GM19467 (cell line): ENCODE data around the gene C2CD4C.
"Not testable (repeated sequence)": the region's sequence is repeated elsewhere in the genome, so short reads cannot be mapped to it uniquely, and the experiment has no call there.

Source experiments
- ATAC-seq: cut with Tn5 transposase; IDR thresholded peaks from one replicate; pipeline ENCODE4 v1.9.1; 2021; ENCODE audit warnings: mild to moderate bottlenecking, moderate library complexity; ENCODE audit not compliant: unreplicated experiment

The C2CD4C gene

GRCh38 chr19:369256-369655, 39.7 kb downstream of the C2CD4C start:
- no peak for ATAC-seq

- ATAC-seq, result no peak
Measured at GRCh38 chr19:368630-369024, 40.3 kb downstream of the C2CD4C start.

- ATAC-seq, result no peak
Measured at GRCh38 chr19:367963-368629, 40.9 kb downstream of the C2CD4C start.

- no peak for ATAC-seq
Measured at GRCh38 chr19:367561-367960, 41.4 kb downstream of the C2CD4C start.

- ATAC-seq, result no peak
Measured at GRCh38 chr19:366951-367350, 42.0 kb downstream of the C2CD4C start.

- ATAC-seq, result no peak
Measured at GRCh38 chr19:366205-366783, 42.7 kb downstream of the C2CD4C start.

GRCh38 chr19:364496-365287, 44.3 kb downstream of the C2CD4C start:
- ATAC-seq, result no peak

GRCh38 chr19:362683-363082, 46.3 kb downstream of the C2CD4C start:
- ATAC-seq, result no peak

GRCh38 chr19:362154-362553, 46.8 kb downstream of the C2CD4C start:
- ATAC-seq, result no peak

GRCh38 chr19:359653-359925, 49.4 kb downstream of the C2CD4C start:
- ATAC-seq, result no peak

- not testable (repeated sequence) for ATAC-seq
Measured at GRCh38 chr19:355536-355935, 53.4 kb downstream of the C2CD4C start.
